H54 (cell line): ENCODE results near the gene SLC4A2.

ENCODE experiments used
- DNase-seq: peaks from one replicate; pipeline ENCODE4 v3.0.0; 2011; ENCODE audit warnings: low spot score, mixed read lengths; ENCODE audit not compliant: insufficient read length
- FAIRE-seq: peaks from 3 replicates; lab custom pipeline; 2011; peaks lifted over from hg19 to GRCh38; lab: Jason Lieb, UNC
- POLR2A ChIP-seq: IDR thresholded peaks from 2 replicates; pipeline ENCODE4 v1.6.1; 2011; ENCODE audit warnings: low read depth, mild to moderate bottlenecking, low read length

SLC4A2 gene

DNA sequence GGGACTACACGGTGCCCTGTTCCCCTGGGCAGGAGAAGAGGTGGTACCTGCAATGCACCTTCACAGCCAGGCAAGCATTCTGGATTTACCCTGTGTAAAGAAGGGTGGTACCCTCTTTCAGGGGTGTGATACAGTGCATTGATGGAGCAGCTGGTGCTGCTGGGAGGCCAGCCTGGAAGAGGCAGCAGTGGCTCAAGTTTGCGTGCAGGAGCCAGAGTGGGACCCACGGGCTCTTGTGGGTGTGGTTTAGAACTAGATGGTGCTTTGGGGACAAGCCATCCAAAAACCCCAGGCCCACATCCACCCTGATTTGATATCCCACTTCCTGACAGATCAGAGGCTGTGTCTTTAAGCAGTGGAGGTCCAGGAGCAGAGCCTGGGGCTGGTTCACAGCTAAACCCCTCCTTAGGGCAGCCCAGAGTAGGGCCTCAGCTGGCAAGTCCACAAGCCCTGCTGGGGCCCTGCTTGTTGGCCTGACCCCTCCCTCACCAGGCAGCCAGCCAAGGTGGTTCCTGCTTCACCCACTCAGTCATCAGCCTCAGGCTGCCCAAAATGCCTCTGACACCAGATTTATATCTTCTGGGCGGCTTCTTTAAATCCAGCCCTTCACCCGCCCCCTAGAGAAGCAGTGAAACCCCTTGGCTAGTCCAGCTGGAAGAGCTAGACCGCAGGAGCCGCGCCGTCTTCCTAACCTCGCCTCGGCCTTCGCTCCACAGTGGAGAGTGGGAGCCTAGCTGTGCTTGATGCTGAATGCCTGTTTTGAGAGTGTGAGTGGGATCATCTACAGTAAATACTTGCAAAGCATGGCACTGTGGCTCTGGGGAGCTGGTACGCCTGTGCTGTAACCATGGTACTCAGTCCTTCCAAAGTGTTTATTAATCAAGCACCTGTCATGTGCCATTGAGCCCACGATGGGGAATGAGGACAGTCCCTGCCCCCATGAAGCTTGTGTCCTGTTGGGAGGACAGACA lies 12.5 kb upstream of the SLC4A2 start:
- DNase-seq (peak; percentile 54), FAIRE-seq (no peak)

DNA sequence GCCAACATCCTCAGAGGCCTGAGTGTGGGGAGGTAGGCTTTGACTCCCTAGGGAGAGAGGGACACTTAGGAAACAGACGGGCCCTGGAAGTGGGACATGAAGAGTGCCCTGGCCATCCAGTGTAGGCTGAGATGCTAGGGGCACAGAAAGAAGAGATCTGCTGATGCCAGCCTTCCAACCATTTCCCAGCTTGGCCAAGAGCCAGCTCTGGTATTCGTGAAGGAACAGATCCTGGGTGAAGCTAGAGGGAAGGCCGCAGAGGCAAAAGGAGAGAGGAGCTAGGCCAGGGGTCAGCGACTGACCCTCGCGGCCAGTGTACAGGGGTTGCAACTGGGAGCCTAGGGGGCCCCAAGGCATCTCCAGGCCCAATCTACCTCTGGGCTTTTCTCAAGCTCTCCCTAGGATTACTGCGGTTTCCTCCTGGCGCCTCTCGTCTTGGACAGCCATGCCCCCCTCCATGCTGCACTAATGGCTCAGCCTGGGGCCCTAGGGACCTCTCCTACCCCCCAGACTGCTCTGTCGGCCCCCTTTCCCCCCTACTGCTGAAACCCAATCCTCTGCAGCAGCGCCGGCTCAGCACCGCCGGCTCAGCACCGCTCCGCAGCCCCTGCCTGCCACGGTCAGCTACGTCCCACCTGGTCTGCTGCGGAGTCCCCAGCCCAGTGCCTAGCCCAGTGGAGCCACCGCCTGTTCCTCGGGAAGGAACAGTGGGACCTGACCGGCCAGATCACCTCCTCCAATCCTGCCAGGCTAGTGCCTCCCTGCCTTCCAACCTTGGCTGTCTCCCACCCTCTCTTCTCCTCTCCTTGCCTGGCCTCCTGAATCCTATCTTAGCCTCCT lies 11.2 kb upstream of the SLC4A2 start, which contains the start of gene ASIC3:
Gene ASIC3, plus strand, starts transcription at position 556 of the 840 bp plus-strand sequence. CDS start 355 bp downstream, outside the sequence.
- DNase-seq (no peak), FAIRE-seq (no peak)
- TF ChIP-seq POLR2A = no peak

More for the DNA sequence above, 12.5 kb upstream of the SLC4A2 start:
- TF ChIP-seq POLR2A = no peak

DNA sequence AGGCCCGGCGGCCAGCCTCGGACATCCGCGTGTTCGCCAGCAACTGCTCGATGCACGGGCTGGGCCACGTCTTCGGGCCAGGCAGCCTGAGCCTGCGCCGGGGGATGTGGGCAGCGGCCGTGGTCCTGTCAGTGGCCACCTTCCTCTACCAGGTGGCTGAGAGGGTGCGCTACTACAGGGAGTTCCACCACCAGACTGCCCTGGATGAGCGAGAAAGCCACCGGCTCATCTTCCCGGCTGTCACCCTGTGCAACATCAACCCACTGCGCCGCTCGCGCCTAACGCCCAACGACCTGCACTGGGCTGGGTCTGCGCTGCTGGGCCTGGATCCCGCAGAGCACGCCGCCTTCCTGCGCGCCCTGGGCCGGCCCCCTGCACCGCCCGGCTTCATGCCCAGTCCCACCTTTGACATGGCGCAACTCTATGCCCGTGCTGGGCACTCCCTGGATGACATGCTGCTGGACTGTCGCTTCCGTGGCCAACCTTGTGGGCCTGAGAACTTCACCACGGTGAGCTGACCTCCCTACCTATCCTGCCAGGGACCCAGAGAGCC lies 10.4 kb upstream of the SLC4A2 start:
- FAIRE-seq (no peak), DNase-seq (no peak)
- no peak for TF ChIP-seq POLR2A

DNA sequence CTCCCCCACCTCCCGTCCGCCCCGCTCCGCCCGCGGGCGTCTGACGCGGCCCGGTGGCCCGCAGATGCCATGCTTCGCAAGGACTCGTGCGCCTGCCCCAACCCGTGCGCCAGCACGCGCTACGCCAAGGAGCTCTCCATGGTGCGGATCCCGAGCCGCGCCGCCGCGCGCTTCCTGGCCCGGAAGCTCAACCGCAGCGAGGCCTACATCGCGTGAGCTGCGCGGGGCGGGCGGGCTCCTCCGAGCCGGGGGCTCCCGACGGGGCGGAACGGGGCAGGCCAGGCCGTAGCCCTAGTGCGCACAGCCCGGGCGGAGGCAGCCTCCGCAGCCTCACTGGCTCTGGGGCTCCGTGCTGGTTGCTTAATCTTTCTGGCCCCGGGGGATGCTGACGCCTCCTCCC lies 8.3 kb upstream of the SLC4A2 start:
- DNase-seq = no peak
- FAIRE-seq = no peak

DNA sequence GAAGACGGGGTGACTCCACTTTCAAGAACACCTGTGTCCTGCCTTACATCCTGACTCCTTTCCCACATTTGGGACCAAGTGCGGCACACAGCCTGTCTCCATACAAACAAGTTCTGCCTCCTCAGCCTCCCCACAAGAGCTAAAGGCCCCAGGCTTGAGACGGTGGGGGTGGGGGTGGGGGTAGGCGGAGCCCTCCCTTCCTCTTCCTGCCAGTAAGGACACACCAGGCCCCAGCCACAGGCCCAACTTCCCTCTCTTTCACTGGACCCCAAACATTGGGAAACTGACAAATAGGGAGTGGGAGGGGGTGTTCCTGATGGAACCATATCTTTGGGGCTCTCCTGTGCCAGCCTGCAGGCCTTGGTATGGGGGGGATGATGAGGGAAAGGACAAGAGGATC lies 6.3 kb upstream of the SLC4A2 start:
- FAIRE-seq = no peak
- TF ChIP-seq POLR2A = no peak
- no peak for DNase-seq

More for the DNA sequence above, 8.3 kb upstream of the SLC4A2 start:
- TF ChIP-seq POLR2A = no peak

DNA sequence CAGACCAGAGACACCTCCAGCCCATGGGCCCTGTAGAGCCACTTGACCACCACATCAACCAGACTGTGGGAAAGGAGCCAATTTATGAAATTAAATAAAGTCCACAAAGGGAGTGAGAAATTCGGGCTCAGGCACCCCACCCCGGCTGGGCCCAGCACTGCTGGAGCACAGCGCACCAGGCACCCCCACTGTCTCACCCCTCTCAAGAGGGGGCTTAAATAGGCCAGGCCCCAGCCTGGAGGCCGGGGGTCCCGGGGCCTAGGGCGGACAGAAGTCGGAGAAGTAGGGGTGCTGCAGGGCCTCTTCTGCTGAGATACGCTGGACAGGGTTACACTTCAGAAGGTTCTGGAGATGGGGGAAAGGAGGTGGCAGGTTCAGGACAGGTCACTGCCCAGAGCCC lies 5.6 kb upstream of the SLC4A2 start:
- no peak for FAIRE-seq
- no peak for TF ChIP-seq POLR2A
- DNase-seq = no peak

DNA sequence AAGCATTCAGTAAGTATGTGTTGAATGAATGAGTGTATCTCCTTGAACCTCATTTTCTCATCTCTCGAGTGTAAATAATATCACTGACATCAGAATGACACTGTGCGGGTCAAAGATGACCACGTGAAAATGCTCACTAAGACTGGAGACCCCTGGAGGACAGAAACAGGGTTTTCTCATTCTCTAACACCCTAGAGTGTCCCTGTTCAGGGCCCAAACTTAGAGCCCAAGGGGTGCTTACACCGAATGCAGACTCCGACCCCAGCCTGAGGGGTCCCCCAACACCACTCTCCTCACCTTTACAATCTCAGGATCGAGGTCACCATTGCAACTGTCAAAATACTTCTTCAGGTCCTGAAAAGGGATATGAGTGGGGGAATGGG lies 3.1 kb upstream of the SLC4A2 start:
- DNase-seq (no peak), FAIRE-seq (no peak)
- TF ChIP-seq POLR2A = no peak

DNA sequence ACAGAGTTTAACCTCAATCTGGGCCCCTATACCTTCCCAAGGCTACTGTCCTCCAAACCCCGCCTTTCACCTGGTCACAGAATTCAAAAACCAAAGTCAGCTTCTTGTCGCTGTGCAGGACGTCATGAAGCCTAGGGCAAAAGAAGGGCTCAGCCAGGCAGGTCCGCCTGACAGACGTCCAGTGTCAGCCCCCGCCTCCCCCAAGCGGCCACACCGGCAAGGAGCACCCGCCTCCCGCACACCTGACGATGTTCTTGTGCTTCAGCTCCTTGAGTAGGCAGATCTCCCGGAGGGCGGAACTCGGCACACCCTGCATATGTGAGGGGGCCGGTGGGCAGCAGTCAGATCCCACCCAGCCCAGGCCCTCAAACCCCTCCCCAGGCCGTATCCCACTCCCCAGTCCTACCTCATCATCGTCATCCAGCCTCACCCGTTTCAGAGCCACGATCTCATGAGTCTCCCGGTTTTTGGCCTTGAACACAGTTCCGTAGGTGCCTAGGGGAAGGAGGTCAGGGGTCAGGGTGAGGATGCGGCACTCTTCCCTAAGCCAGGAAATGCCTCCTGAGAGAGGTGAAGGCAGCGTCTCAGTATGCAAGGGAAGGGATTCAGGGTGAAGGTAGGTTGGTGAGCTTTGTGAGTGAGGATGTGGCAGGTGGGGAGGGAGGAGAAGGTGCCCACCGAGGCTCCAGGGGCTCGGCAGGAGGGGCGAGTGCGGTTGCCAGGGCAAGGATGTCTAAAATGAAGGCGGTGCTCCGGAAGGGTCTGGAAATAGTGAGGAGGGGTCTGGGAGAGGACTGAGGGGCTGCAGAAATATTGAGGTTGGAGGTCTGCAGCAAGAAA lies 2.5 kb upstream of the SLC4A2 start:
- DNase-seq = no peak
- no peak for FAIRE-seq

DNA sequence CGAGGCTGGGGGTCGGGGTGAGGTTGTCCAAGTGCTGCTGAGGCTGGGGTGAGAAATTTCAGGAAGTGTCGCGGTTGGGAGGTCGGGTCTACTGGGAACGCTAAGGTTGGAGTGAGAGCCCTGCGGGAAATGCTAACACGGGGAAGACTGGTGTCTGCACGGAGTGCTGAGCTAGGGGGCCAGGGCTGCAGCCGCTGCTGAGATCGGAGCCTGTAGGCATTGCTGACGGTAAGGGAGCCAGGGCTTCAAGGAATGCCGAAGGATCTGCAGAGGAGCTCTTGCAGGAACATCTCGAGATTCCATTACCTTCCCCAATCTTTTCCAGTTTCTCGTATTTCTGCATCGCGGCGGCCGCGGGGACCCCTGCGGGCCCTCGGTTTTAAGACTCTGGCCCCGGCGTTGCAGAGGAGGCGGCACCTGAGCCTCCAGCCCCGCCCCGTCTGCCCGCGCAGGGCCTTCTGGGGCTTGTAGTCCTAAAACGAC lies 1.8 kb upstream of the SLC4A2 start, which contains the start of gene CDK5:
Gene CDK5, minus strand, starts transcription at position 392 of the 483 bp plus-strand sequence. Its CDS starts 49 bp downstream, at position 343.
- no peak for TF ChIP-seq POLR2A
- FAIRE-seq (no peak), DNase-seq (peak; percentile 74)

More for the DNA sequence above, 2.5 kb upstream of the SLC4A2 start:
- TF ChIP-seq POLR2A = no peak; the same call in 1 of the 2 replicates

DNA sequence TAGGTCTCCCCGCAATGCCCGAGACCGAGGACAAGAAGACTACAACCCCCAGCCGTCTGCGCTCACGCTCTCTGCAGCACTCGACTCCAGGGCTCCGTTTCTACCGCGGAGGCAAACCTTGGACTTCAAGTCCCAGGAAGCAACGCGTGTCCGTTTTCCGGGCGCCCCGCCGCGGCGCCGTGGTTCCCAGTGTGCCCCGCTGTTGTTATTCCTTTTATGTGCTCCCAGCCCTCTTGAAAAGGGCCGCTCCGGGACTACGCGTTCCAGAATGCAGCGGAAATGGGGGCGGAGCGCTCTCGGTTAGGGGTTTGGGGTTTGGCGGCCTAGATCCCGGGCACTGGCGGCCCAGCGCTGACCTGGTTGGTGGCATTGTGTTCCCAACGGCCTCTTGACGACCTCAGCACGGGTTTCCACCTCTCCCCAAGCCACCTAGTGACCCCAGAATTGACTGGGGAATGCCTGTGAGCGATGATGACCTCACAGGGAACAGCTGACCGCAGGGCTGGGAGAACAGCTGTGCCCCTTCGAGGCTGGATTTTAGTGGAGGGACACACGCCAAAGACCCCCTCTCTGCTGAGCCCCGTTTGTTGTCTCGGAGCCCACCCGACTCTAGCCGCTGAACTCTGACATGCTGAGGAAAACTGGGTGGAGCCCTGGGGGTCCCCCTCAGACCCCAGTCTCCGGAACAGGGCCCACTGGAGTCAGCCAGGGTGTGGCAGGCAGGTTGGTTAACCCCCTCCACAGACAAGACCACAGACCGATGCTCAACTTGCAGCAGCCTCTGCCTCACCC lies 1.2 kb upstream of the SLC4A2 start:
- peak; percentile 100 for DNase-seq
- TF ChIP-seq POLR2A = peak; percentile 69; the same call in 1 of the 2 replicates
- peak; percentile 6 for FAIRE-seq

DNA sequence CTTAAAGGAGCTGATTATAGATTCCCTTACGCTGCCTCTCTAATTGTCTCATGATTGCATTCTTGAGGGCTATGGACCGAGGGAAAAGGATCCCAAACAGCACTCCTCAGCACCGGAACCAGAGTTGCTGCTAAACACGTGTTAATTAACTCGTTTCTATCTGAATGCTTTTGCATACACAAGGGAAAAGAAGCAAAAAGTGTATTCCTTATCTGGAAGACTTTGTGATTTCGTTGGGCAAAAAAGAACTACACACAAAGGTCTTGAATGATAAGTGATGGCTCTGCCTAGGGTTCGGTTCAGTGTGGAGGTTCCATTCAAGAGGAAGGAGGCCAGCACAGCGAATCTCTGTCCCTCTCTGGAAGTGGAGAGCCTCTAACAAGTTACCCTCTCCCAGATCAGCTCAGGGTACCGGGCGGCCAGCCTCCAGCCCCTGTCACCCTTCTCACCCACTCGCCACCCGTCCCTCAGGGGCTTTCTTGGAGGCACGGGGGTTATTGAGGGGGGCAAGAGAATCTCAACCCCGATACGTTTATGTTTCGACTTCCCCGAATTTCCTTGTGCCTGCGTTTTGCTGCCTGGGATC lies 515 bp upstream of the SLC4A2 start:
- TF ChIP-seq POLR2A = no peak
- FAIRE-seq (no peak), DNase-seq (no peak)

DNA sequence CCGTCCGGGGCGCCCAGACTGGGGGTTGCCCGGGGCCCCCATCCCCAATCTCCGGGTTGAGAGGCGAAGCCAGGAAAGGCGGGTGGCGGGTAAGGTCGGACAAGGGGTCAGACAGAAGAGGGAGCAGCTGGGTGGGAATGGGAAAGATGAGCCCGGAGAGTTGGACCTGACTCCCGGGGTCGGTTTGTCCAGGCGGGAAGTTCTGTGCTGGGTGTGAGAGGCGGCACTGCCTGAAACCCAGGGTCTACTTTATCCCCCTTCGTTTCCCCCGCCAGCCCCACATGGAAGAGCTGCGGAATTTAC lies 675 bp downstream of the SLC4A2 start:
- no peak for FAIRE-seq
- TF ChIP-seq POLR2A = no peak
- DNase-seq = no peak
